Activated naive CD4-positive, alpha-beta T cell treated with anti-CD3 and anti-CD28 coated beads, Interleukin-2, amount 50 U/mL, for 16 hours (primary cell): ENCODE data around the gene DDA1.

Experiments used
- DNase-seq: peaks from one replicate; pipeline ENCODE4 v3.0.0-alpha.2; 2020

The DDA1 gene

DNA sequence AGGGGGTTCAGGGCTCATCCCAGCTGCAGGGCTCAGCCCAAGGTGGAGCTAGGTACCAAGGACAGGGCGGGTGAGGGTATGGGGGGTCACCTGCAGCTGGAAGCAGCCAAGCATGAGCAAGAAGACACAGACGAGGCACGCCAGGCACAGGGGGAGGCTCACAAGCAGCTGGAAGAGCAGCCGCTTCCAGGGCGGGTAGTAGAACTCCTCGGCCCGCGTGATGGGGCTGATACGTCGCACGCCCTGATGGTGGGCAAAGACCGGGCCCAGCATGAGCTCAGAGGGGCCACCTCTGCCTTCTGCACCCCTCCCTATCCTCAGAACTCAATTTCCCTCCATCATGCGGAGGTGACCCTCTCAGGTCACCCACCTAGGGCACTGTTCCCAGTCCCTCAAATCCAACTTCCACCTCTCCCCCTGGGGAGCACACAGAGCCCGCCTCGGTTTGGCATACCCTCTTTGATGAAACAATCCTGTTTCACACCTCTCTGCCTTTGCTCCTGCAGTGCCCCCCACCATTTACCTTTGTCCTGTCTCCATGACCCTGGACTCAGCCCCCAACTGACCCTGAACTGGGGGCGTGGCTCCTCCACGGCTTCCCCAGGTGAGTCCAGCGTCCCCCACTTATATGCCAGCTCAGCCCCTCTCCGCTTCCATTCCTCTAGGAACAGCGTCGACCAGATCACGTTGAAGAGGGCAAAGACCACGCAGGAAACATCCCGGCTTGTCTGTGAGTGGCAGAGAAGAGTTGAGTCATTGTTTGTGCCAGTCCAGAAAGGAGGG lies 21.1 kb downstream of the DDA1 start:
- DNase-seq = no peak

DNA sequence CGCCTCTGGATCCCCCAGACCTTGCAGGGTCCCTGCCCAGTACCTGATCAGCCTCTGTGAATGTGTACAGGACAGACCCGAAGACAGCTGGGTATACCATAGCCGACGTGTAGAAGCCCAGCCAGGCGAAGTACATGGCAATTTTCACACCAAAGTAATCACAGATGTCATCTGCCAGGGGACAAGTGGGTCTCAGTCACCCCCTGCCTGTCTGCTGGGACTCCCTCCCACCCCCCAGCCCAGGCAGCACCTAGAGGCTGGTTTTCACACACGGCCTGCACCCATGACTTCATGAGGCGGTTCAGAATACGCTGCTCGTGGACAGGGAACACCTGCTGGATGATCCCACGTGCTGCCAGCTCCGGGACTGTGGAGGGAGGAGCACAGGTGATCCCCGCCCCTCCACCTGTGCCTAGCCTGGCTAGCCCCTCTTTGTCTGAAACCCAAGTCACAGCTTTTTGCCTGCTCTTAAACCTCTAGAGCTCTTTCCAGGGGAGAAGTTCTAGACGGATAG lies 21.7 kb downstream of the DDA1 start:
- DNase-seq = no peak

DNA sequence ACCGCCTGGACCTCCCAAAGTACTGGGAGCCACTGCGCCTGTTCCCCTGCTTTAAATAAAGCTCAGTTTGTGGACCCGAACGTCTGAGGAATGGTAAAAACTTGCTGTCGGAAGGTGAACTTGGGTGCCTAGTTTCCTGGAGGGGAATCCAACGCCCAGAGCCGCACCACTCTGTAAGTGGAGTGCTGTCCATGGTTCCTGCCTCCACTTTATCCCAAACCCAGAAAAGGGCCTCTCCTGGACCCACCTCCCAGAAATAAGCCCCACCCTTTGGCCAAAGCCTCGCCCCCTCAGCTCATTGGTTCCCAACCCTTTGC lies 23.0 kb downstream of the DDA1 start:
- DNase-seq = no peak

DNA sequence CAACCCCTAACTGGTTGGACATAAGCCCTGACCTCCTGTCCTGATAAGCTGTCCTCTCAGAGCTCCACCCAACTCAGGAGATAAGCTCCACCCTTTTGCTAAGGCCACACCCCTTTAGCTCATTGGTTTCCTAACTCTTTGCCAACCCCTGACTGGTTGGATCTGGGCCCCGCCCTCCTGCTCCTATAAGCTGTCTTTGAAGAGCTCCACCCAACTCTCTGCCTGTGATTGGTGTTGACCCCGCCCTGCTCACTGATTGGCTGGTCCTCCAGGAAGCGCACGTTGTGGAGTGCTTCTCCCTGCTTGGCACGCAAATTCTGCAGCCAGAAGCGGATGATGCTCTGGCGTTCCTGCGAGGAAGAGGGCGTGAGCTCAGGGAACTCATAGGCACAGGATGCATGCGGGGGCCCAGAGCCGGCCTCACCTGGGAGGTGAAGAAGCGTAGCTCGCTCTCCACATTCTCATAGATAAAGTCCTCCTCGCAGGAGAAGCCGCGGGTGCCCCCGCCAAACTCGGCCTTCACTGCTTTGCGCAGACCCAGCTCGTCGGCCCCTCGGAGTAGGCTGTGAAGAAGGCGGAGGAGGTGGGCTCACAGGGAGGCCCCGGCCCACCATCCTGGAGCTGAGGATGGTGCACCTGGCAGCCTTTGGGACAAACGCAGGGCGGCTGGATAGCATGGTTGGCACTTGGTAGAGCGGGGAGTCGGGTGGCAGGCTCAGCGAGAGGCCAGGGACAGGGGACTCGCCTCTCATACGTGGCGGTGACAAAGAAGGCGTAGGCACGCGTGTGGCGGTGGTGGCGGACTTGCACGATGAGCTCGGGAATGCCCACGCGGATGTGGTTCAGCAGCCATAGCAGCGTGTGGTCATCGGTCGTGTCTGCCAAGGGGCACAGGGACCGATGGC lies 23.6 kb downstream of the DDA1 start:
- DNase-seq = peak; percentile 59

DNA sequence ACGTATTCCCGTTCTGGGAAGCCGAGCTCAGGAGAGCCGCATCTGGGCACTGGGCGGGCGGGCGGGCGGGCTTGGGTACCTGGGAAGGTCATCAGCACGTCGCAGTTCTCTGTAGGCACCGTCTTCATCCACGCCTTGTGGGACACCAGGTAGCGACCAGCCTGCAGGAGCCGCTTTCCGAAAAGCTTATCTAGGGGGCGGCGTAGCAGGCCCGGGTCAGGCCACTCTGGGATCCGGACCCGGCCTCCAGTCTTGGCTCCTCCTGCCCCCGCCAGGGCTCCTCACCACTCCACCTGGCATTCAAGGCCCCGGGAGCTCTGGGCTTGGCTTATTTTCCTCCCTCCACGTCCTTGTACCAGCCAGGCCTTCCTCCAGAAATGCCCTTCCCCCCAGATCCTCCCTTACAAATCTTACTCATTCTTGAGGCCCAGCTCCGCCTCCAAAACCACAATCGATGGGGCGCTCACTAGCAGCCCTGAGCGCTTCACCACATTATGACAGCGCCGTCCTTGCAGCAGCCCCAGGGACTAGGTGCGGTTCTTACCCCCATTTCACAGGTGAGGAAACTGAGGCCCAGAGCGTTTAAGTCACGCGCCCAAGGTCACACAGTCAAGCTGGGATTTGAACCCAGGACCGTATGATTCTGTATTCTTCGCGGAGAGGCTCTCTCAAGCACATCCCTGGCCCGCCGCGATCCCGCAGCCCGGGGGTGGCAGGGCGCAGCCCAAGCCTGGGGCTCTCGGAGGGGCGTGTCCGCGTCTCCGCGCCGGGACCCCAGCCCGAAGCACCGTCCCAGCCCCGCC lies 24.4 kb downstream of the DDA1 start:
- DNase-seq = peak; percentile 80

DNA sequence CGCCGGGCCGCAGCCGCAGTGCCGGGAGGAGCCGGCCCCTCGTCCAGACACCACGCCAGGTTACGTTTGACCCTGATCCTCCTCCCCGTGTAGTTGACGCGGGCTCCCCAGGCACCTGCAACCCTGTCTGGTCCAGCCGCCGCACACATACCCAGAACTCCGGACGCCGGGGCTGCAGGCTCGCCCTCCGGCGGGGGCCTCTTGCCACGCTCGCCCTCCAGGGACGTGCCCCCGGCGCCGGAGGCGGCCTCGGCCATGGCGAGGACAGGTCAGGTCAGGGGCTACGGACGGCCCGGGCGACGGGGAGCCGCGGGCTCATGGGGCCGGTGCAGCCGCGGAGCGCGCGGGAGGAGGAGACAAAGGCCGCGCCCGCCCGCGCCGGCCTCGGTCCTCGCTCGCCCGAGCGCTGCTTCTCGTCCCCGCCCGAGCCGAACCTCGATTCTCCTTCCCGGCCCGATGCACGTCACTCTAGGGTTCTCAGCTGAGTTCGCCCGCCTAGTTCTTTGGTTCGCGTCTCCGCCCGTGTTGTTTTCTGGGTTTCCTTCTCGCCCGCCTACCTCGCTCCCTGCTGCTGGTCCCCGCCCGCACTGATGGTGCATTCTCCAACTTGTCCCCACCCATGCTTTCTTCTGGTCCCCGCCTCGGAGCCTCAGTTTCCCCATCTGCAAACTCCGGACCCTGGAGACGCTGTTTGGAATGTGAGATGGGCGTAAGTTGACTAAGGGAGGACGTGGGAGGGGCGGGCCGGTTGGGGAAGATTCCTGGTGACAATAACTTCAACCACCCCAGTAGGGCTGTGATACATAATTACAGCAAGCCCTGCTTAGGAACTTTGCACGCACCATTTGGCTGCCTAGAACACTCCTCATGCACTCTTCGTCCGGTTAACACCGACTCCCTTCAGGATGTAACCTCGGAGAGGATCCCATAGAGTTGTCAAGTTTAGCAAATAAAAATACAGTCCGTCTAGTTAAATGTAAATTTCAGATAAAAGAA lies 25.3 kb downstream of the DDA1 start, which contains the start of gene ANO8:
Gene ANO8, minus strand, starts transcription at position 442 of the 996 bp plus-strand sequence. Its CDS starts 185 bp downstream, at position 257.
- peak; percentile 97 for DNase-seq

DNA sequence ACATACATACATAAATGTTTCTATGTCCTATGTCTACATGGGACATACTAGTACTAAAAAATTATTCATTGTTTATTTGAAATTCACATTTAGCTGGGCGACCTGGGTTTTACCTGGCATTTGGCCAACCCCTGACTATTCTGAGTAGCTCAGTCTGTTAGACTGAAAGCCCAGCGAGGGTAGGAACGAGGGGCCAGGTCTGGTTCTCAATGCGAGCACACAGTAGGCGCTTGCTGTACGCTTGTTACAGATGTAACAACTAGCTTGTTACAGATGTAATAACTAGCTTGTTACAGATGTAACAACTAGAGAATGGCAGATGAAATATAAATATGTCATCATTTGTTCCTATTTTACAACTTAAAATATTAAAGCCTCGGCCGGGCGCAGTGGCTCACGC lies 26.2 kb downstream of the DDA1 start:
- no peak for DNase-seq

DNA sequence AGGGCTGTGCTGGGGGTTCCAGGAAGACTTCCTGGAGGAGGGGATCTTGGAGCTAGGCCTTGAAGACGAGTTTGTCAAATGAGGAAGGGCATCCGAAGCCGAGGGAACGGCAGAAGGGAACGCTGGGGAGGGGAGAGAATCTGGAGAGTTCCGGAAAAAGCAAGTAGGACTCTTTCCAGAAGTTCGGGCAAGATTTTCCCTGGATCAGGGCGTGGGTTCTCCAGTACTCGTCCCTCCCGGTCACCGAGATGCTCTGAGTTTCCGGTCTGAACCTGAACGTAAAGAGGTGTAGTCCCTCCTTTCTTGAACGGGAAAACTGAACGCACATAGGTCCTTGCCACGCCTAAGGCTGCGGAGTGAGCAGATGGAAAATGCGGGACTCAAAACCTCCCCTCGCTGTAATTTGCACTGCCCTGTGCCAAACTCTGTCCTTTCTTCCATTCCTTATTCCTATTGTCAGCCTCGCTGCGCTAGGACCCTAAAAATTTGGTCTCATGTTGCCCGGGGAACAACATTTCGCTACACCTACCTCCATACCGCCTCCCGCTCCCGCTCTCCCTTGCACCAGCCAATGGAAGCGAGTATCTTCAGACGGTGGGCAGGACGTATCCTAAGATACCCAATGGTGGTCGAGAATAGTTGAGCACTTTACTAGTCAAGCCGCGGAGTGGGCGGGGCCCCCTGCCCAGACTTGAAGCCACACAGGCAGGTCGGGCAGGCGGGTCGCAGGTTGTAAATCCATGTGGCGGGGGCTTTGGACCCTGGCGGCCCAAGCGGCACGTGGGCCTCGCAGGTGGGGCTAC lies 27.7 kb downstream of the DDA1 start, which contains the start of gene GTPBP3:
Gene GTPBP3, plus strand, starts transcription at position 682 of the 803 bp plus-strand sequence. Its CDS starts 59 bp downstream, at position 741.
- DNase-seq = peak; percentile 98

DNA sequence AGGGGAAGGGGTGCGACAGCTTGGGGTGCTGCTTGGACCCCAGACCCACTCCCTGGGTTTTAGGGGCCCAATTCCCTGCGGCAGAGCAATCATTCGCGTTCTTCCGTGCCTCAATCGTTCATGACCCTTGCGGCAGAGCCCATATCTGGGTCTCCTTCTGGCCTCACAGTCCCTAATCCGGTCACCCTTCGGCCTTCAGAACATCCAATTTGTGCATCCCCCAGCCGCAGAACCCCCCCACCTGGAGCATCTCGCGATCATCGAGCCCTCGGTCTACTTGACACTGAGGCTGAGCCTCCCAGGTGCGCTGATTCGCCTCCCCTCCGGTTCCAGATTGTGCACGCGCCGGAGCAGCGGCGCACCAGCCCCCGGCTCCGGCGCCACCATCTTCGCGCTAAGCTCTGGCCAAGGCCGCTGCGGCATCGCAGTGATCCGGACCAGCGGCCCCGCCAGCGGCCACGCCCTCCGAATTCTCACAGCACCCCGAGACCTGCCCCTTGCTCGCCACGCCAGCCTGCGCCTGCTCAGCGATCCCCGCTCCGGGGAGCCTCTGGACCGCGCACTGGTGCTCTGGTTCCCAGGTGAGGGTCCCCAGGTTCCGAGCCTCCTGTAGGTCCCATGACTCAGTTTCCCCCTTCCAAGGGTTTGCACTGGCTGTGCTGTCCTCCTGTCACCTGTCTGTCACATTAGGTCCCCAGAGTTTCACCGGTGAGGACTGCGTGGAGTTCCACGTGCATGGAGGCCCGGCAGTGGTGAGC lies 28.5 kb downstream of the DDA1 start:
- DNase-seq = peak; percentile 47

DNA sequence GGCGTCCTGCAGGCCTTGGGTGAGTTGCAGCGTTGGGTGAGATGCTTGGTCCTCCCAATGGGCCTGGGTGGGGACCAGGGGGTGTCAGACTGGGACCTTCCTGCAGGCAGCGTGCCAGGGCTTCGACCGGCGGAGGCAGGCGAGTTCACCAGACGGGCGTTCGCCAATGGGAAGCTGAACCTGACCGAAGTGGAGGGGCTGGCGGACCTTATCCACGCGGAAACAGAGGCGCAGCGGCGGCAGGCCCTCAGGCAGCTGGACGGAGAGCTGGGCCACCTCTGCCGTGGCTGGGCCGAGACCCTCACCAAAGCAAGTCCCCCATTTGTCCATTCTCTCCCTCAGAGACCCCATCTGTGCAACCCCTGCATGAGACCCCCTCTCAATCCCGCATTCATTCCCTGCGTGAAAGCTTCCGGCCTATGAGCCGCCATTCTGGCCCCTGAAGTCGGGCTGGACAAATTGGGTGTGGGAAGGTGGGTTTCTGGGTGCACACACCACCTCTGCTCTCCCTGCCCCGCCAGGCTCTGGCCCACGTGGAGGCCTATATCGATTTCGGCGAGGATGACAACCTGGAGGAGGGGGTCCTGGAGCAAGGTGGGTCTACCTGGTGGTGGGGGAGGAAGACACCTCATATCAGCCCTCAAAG lies 29.2 kb downstream of the DDA1 start:
- DNase-seq = no peak

DNA sequence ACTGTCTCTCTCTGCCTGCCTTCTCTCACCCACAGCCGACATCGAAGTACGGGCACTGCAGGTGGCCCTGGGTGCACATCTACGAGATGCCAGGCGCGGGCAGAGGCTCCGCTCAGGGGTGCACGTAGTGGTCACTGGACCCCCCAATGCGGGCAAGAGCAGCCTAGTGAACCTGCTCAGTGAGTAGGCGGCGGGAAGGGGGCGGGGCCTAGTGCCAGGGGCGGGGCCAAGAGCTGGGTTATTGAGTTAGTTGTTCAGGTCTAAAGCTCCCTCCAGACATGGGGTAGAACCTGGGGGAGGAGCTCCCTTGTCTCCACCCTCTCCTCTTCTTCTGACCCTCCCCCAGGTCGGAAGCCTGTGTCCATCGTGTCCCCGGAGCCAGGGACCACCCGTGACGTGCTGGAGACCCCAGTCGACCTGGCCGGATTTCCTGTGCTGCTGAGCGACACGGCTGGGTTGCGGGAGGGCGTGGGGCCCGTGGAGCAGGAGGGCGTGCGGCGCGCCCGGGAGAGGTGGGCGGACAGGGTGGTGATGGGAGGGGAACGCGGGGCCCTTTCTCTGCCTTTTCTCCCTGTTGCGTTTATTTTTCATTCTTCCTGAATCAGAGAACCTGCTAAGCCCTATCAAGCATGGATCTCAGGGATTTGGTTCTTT lies 29.9 kb downstream of the DDA1 start:
- DNase-seq = peak; percentile 50

DNA sequence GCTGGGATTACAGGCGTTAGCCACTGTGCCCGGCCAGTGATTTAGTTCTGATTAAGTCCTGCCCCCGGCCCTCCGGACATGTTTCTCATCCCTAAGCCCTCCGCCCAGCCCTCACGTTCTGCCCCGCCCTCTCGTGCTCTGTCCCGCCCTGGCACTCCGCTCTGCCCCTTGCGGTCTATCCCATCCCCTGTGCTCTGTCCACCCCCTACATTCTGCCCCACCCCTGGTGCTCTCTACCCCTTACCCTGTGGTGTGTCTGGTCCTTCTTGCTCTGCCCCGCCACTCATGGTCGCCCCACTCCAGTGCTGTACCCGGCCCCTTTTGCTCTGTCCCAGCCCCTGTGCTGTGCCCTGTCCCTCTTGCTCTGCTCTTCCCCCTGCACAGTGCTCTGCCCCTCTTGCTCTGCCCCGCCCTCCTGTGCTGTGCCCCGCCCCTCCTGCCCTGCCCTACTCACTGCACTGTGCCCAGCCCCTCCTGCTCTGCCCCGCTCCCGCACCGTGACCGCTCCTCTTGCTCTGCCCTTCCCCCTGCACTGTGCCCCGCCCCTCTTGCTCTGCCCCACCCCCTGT lies 31.0 kb downstream of the DDA1 start:
- DNase-seq = no peak

DNA sequence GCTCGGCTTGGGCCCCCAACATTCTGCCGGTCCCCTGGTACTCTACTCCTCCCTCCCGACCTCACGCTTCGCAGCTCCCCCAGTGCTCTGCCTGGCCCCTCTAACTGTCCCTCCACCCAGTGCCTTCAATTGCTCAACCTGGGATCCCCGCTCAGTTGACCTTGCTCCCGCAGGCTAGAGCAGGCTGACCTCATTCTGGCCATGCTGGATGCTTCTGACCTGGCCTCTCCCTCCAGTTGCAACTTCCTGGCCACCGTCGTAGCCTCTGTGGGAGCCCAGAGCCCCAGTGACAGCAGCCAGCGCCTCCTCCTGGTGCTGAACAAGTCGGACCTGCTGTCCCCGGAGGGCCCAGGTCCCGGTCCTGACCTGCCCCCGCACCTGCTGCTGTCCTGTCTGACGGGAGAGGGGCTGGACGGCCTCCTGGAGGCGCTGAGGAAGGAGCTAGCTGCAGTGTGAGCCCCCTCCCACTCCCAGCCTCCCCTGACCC lies 31.6 kb downstream of the DDA1 start:
- no peak for DNase-seq

DNA sequence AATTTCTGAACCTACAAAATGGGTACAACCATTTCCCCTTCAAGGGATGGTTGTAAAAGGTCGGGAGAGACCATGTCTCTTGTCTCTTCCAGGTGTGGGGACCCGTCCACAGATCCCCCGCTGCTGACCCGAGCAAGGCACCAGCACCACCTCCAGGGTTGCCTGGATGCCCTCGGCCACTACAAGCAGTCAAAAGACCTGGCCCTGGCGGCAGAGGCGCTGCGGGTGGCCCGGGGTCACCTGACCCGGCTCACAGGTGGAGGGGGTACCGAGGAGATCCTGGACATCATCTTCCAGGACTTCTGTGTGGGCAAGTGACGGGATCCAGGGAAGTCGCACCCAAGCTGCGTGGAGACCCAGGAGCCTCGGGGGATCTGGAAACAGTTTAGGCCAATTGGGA lies 32.0 kb downstream of the DDA1 start:
- no peak for DNase-seq

DNA sequence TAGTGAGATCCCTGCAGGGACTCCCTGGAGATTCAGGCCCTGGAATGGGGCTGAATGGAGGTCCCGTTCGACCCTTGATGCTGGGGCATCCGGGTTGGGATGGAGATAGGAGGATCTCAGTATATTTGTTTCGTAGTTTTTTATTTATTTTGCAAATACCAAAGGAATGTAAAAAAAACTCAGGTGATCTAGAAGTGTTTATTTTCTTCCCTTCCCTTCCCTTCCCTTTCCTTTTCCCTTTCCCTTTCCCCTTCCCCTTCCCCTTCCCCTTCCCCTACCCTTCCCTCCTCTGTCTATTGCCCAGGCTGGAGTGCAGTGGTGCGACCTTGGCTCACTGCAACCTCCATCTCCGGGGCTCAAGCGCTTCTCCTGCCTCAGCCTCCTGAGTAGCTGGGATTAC lies 32.5 kb downstream of the DDA1 start:
- no peak for DNase-seq

DNA sequence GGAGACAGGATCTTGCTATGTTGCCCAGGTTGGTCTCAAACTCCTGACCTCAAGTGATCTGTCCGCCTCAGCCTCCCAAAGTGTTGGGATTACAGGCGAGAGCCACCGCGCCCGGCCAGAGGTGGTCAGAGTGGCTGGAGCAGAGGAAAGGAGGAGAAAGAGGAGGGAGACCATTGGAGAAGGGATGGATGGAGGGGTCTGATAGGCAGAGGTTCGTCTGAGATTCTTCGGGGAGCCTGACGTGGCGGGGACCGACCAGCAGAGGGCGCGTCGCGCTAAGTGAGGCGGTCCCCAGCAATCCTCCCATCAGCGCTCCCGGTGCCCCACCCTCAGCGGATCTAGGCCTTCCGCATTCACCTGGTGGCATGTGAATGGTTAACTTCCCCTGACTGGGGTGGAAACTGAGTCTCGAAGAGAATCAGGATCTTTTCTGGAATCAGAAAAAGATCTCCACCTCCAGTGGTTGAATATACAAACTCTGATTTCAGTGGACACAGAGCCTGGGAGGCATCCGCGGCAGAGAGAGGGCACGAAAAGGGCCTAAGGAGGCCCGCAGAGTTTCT lies 36.8 kb downstream of the DDA1 start:
- peak; percentile 79 for DNase-seq

DNA sequence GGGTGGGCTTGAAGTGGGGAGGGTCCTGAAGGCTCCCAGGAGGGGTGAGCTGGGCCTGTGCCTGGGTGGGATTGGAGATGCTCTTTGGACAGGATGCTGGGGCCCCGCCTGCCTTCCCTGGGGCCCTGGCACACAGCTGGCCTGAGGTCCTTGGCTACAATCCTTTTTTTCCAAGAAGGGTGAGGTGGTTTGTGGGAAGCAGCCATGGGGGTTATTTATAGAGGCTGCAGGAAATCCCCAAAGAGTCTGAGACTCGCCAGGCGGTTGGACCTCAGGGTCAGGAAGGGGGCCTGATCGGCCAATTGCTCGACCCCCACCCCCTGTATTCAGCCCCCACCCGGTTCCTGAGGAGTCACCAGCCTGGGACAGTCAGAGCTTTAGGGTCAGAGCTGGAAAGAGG lies 38.0 kb downstream of the DDA1 start:
- DNase-seq = no peak

DNA sequence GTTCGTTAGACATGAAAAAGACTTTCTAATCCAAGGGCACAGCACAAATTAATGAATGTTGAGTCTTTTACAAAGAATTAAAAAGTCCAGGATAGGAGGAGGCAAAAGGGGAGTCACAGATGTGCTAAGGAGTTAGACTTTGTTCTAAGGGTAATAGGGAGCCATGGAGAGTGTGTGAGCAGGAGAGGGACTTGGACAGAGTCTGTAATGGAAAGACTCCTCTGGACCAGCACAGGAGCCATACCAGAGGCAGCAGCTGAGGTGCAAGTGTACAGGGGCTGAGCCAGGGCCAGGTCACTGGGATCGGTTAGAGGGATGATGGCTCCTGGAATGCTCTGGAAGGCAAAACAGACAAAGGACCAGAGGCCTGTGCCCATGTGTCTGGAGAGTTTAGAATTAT lies 38.5 kb downstream of the DDA1 start:
- no peak for DNase-seq
